LoVo (cell line): ENCODE results near the gene CNGA1.
"Not testable (repeated sequence)": the region's sequence is repeated elsewhere in the genome, so short reads cannot be mapped to it uniquely, and the experiment has no call there.

Source experiments
- DNase-seq: peaks from one replicate; pipeline ENCODE4 v3.0.0-alpha.2; 2016; ENCODE audit warnings: low spot score

CNGA1 gene

DNA sequence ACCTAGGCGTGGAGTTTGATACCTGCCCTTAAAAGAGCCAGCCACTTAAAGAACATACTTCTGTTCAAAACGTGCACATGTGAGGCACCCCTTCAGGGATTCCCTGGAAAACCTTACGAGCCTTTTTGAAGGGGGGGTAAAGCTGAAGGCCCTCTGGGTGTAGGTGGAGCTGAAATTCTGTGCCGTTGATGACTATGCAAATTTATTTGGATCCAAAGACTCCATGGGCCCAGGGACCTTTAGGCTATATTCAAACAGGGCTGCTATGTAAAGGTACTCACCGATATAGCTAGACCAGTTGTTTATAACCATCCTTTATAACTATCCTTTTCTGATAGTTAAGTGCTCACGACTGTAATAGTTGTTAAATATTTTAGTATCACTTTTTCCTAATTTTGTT, 61.8 kb downstream of the CNGA1 start:
- no peak for DNase-seq

DNA sequence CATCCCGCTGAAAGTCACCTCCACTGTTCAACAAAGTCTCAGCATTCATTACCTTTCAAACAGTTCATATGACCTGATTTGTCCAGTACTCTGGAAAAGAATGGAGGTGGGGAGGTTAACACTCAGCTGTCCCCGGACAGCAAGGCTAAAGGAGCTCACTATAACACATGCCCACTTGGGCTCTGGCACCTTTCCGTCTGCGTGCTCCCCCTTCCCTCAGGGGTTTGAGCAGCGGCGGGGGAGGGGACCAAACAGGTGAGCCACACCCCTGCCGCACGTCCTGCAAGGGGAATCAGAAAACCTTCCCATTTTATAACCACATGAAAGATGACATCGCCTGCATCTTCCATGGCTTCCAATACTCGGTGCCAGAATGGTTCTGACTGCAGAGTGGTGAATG, 62.2 kb downstream of the CNGA1 start:
- DNase-seq, result no peak

DNA sequence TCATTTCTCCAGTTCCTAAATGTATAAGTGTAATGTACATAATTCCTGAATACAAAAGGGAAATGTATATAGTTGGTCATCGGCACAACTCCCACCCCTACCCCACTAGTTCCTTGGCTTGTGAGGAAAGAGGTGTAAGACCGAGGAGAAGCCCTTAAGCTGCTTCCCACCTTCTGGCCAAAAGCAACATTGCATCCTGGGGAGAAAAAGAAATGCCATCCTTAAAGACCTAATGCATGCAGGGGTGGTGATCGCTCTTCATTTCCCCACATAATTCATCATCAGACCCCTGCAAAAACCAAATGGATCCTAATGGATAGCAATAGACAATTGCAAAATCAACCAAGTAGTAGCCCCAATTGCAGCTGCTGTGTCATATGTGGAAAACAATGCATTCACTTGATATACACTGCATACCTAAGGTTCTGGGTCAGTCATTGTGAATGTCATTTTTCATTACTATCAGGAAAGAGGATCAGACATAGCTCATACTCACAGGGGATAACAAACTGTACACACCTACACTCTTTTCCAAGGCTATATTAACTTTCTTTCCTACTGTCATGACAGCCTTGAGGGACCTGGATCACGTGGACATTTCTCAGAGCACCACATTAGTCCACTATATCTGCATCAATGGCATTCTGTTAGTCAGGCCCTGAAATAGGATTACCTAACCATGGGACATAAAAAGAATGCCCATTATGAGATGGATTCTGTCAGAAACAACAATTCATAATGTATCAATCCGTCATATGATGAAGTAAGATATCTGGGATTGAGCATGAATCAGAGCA, 70.4 kb downstream of the CNGA1 start:
- no peak for DNase-seq

DNA sequence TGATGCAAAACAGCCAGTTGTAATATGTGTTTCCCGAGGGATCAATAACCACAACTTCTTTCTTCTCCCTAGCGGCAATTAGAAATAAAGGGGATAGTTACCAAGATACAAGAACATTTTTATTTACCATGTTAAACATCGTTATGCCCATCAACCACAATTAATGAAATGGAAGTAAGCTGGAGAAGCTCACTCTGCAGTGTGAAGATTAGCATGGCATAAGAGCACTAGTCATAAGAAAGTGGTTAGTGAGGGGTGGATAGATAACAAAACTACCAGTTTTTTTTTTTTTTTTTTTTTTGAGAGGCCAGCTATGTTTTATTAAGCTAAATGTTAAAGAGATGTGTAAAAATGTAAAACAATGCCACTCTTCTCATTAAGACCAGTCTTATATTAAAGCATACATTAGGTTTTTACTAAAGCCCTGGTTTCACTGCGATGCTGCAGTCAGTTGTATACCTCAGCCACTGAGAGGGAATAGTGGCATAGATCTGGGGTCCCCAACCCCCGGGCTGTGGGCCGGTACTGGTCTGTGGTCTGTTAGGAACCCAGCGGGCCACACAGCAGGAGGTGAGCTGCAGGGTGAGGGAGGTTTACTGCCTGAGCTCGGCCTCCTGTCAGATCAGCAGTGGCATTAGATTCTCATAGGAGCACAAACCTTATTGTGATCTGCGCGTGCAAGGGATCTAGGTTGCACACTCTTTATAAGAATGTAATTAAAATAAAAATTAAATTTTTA, 74.2 kb downstream of the CNGA1 start:
- no peak for DNase-seq

DNA sequence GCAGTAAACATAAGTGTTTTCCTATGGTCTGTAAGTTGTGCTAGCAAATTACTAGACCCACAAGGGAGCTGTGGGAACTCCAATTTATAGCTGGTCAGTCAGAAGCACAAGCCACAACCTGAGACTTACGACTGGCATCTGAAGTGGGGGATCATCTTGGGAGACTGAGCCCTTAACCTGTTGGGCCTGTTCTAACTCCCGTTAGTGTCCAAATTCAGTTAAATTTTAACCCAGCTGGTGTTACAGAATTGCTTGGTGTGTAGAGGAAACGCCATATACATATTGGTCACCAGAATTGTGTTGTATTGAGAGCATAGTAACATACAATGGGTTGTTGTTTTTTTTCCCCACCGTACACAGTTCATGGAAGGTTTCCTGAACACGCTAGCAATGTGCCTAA, 77.0 kb downstream of the CNGA1 start:
- DNase-seq, result no peak

DNA sequence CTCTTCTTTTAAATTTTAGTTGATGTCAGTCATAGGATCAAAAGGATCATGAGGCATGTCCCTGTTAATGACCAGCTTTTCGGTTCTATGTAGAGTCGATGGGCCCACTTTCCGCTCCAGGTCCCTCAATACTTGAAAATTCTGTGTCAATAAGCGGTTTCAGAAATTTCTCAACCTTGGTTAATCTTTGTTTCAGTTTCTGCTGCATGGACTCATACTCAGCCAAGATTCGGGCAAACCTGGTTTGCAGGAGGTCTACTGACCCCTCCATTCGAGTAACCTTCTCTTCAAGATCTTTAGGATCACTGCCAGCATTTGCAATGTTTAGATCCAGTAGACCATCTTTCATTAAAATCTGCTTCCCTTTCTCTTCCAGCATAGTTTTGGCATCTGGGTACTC, 80.1 kb downstream of the CNGA1 start:
- DNase-seq, result no peak

DNA sequence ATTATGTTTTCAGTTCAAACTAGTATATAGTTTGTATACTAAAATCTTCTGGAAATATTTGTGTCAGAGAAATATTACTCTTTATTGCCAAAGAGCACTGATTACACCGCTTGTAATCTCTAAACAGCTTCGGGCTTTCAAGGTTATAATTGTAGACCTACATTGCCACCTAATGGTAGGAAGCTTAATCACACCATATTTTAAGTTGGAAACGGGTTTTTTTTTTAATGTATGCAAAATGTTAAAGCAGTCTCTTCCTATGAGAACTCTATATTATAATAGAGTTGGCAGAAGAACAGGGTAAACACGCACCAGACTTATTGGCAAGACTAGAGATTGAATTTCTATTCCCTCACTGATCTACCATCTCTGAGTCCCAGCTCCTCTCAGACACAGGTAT, 82.6 kb downstream of the CNGA1 start:
- peak; percentile 36 for DNase-seq

DNA sequence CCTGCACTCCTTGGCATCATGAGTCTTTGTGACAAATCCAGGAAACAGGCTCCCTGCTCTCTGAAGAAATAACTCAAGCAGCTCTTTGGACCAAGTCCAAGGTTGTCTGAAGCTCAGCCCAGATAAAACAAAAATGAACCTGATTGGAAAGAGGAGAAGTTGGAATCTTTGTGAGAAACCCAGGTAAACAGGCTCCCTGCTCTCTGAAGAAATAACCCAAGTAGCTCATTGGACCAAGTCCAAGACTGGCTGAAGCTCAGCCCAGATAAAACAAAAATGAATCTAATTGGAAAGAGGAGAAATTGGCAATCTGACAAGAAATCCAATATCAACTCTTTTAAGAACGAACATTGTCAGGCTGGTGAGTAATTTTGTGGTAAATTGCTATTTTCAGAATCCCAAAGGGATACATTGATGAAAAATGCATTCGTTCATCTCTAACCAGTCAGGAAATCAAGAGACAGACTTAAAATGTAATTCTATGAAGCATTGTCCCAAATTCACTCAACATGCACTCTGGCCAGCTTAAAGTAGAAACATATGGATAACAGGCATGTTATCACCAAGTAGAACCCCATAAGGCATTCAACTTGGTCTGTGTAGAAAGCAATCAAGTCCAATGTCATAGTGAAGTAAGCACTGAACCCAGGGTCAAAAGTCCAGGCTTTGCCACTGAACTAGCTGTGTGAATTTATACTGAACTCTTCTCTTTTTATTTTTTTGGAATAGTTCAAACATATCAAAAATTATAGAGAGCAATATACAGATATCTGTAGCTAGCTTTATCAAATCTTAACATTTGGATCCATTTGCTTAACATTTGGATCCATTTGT, 85.3 kb downstream of the CNGA1 start:
- DNase-seq, result no peak

DNA sequence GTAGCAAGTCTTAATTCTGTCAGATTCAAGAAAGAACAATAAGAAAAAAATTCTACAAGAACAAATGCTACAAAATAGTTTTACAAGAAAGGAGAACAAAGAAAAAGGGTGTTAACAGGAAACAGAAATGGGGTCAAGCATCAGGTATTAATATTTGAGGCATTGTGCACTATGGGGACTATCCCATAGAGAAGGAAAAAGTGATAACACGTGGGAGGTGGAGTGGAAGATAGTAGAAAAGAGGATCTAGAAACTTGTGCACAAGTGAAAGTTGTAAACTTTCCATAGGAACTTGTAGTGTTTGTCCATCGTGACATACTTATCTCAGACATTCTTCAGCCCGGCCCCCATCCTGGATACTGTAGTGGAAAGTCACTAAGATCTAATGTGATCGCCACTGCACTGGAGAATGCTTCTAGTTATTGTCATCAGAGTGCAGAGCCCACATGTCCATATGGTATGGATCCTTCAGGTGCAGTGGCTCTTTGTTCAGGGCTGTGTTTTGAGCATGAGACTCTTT, 86.7 kb downstream of the CNGA1 start:
- no peak for DNase-seq

DNA sequence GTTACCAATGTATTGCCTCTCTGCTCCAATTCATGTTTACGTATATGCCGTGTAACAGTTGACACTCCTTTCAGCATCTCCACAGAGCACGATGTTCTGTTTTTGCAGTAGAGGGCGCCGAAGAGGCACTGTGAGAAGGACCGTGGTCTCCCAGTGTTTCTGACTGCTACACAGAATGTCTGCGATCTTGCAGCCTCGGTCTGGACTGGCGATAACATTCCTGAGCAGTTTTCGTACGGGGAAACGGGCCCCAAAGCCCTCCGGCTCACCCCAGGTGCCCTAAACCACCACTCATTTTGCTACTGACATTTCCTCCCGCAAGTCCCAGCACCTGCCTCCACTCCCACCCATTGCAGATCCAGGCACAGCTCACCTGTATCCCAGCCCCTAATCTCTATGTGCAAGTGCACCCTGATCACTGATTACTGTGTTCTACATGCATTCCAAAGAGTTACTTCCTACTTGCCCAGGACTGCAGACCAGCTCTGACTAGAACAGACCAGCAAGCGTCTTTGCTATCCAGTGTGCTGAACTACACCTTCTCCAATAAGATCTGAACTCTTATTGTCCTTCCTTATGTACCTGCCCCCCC, 89.7 kb downstream of the CNGA1 start:
- peak; percentile 62 for DNase-seq

DNA sequence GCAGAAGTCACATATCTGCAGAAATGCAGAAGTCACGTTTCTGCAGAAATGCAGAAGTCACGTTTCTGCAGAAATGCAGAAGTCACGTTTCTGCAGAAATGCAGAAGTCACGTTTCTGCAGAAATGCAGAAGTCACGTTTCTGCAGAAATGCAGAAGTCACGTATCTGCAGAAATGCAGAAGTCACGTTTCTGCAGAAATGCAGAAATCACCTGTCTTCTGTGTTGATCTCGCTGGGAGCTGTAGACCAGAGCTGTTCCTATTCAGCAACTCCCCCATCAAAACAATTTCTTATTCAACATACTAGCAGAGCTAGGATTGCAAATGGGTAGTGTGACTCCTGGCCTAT, 93.2 kb downstream of the CNGA1 start:
- DNase-seq, result not testable (repeated sequence)

DNA sequence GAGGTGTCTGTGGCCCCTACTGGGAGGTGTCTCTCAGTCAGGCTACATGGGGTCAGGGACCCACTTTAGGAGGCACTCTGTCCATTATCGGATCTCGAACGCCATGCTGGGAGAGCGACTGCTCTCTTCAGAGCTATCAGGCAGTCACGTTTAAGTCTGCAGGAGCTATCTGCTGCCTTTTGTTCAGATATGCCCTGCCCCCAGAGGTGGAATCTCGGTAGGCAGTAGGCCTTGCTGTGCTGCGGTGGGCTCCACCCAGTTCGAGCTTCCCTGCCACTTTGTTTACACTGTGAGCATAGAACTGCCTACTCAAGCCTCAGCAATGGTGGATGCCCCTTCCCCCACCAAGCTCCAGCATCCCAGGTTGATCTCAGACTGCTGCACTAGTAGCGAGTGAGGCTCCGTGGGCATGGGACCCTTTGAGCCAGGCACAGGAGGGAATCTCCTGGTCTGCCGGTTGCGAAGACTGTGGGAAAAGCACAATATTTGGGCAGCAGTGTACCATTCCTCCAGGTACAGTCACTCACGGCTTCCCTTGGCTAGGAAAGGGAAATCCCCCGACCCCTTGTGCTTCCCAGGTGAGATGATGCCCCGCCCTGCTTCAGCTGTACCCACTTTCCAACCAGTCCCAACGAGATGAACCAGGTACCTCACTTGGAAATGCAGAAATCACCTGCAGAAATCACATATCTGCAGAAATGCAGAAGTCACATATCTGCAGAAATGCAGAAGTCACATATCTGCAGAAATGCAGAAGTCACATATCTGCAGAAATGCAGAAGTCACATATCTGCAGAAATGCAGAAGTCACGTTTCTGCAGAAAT, 93.8 kb downstream of the CNGA1 start:
- DNase-seq, result not testable (repeated sequence)

DNA sequence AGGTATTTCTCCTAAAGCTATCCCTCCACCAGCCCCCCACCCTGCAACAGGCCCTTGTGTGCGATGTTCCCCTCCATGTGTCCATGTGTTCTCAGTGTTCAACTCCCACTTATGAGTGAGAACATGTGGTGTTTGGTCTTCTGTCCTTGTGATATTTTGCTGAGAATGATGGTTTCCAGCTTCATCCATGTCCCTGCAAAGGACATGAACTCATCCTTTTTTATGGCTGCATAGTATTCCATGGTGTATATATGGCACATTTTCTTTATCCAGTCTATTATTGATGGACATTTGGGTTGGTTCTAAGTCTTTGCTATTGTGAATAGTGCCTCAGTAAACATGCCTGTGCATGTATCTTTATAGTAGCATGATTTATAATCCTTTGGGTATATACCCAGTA, 99.3 kb downstream of the CNGA1 start:
- DNase-seq, result not testable (repeated sequence)

DNA sequence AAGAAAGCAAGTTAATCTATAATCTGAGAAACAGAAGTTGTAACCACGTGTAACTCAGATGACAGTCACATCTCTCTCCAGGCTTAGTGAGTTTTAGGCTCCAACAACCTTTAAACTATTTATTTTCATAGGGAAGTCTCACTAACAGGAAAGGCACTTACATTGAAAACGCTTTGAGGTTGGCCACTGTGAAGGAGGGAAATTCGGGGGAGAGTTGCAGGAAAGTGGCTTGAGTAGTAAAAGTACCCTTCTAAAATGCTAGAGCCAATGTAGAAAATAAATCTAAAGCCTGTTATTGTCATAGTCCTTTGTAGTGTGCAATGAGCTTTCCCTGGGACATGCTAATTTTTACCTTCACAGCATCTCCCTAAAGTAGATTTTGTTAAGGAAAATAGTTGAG, 101.1 kb downstream of the CNGA1 start:
- no peak for DNase-seq

DNA sequence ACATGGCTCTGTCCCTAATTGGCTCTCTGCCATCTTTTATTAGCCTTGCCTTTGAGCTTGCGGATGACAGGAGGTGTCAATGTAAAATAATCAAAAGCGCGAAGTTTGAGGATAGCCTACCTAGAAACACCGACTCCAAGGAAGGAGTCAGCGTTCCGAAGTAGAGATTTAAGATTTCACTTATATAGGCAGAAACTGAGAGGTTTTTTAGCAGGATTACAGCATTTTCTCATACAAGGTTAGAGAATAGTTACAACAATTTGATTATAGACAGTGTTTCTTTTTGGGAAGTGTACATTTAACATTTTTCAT, 101.6 kb downstream of the CNGA1 start:
- no peak for DNase-seq

DNA sequence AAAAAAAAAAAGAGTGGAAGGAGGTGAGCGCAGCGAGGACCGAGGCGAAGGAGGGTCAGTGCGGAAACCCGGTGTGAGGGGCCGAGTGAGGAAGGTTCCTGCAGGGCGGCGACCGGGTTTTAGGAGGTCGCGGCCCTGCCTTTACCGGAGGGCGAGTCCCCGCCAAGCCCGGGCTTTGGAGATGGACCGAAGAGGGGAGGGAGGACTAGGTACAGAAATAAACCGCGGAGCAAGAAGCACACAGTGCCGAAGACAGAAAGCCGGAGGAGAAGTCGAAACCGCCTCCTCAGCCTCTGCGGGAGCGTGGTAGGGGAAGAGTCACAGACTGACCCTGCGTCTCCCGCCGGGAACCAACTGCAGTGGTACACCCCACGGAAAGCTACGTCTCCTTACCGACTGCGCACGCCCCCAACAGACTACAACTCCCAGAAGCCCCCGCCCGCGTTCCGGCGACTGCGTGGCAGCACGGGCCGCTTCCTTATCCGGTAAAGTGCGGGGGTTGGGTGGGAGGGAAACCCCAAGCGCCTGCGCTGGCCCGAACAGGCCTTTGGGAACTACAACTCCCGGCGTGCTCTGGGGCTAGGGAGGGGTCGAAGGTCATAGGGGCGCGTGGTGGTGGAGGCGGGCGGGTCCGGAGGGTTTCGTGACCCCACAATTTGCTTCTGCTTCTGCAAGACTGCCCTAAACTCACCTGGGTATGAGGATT, 102.1 kb downstream of the CNGA1 start, which contains the start of gene NFXL1:
NFXL1 (minus strand) TSS at position 364 of the 706 bp plus-strand sequence. CDS start 380 bp downstream, outside the sequence.
- DNase-seq, result peak; percentile 95

DNA sequence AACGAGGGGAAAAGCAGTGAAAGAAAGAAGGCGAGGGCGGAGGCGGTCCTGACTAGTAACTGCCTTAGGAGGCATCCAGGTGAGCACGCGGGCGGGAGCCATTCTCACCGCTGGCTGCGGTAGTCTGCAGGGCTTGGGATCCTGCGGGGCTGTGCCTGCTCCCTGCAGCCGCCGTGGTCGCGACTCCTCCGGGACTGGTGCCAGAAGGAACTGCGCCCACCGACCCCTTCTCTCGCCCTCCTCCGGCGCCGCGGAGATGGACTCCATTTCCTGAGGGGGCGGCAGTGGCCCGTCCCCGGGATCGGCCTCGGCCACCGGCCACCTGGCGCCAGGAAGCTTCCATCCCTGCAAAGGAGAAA, 102.6 kb downstream of the CNGA1 start:
- peak; percentile 39 for DNase-seq

DNA sequence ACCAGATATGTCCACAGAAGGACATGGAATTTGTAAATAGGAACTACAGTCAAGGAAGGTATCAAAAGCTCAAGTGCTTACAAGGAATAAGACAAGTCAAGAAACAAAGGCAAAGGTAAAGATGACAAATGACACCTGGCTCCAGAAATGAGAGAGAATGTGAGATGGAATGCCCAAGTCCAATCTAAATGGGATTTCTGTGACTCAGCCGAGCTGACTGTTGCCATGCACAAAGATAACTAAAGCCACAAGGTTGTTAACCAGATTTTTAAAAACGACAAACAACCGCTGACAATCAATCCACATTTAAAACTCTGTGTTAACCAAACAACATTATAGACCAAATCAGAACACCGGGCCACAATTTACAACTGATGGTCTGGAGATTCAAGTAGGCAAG, 103.2 kb downstream of the CNGA1 start:
- DNase-seq, result no peak

DNA sequence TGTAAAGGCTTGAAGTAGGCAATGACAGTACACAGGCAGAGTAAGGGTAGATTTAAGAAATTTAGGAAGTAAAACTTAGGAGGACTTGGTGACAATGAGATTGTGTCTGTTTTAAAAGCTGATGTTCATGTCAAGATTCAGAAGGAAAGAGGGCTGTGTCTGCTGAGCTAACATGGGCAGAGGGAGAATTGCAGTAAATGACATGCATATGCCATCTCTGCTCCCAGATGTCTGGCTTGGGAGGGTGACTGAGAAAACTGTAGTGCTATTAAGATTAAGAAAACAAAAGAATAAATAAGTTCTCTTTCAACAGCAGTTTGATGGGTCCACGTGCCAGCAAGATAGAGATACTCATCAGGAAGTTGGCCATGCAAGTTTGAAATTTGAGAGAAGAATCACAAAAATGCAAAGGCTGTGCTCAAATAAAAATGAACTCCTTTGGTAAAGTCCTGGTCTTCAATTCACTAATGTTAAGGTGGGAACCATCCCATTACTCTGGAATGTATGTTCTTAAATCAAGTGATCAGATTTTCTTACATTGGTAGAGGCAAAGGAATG, 109.3 kb downstream of the CNGA1 start:
- DNase-seq, result no peak

DNA sequence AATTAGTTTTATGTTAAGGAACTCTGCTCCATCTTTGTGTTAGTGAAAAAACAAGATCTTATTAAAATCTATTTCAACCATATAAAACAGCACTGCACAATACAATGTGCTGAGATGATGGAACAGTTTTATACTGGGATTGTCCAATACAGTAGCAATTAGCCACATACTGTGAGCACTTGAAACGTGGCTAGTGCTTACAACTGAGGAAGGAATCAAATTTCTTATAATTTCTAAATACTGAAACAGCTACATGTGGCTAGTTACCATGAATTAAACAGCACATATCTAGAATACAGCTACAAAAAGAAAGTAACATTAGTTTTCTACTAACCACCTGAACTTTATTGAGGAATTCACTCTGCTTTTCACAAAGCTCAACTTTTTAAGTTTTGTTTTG, 116.8 kb downstream of the CNGA1 start:
- DNase-seq, result no peak
